Esophagus muscularis mucosa (tissue), 3 donors: ENCODE measurements around the gene VPS13D.

ENCODE experiments used
- CTCF ChIP-seq, 3 experiments: fragments of 200-600 bp in 2 of 3; fragments of 450-650 bp in 1 of 3; sonication (generic) in 2 of 3; IDR thresholded peaks; one replicate each; pipeline ENCODE4 v1.5.1; 2017 to 2019; ENCODE audit warnings: antibody characterized with exemption in 3 of 3, mild to moderate bottlenecking in 2 of 3, moderate library complexity in 1 of 3
- POLR2A ChIP-seq: fragments of 450-650 bp; IDR thresholded peaks from one replicate; pipeline ENCODE4 v1.6.1; 2017; ENCODE audit warnings: antibody characterized with exemption, moderate library complexity, mild to moderate bottlenecking, low read depth

GRCh38 chr1:12555411-12556367 is 325.9 kb downstream of the VPS13D start:
- TF ChIP-seq CTCF (IDR thresholded peaks at IDR 0.05) (no peak), POLR2A (no peak)
